Erythroblast (primary cell): ENCODE measurements around the gene GJA4.

Source experiments
- GATA1 ChIP-seq: IDR thresholded peaks from 2 replicates; pipeline ENCODE4 v1.6.1; 2011; ENCODE audit warnings: low read depth, mild to moderate bottlenecking, control low read depth, low read length, moderate library complexity
- POLR2A ChIP-seq: IDR thresholded peaks from 2 replicates; pipeline ENCODE4 v1.6.1; 2011; ENCODE audit warnings: mild to moderate bottlenecking, low read length

DNA sequence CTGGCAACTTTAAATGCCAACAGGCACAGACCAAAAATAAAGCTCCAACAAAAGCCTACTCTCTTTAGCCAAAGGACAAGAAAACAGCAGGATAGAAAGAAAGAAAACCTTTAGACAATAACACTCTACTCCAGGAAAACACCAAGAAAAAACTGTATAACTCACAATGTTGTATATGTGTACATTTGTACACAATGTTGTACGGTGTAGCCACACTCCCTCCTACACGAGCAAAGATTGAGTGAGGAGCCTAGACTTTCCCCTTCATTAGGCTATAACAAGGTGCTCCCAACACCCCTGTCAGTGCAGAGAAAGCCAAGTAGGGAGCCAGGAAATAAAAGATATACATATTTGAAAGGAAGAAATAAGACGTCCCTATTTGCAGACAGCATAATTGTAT is 24.0 kb downstream of the GJA4 start:
- TF ChIP-seq POLR2A (no peak), GATA1 (no peak)
